Omental fat pad (tissue), 4 donors: ENCODE results near the gene HMGCLL1. TPM values are rescaled to one million over a fixed set of nuclear protein-coding genes. Genes with fewer than 3 reads are reported as not detected.

Source experiments
- ATAC-seq: fragments of 150-250 bp; one replicate; pipeline ENCODE4 v1.9.1; 2016; ENCODE audit warnings: mild to moderate bottlenecking, moderate library complexity; ENCODE audit not compliant: low FRiP score
- DNase-seq: peaks from one replicate; pipeline ENCODE4 v3.0.0-alpha.2; 2019; ENCODE audit warnings: low spot score
- total RNA-seq, 4 donors: library from RNA; depleted of rRNA; stranded (reverse); fragments of >200 nt; gene quantifications; one replicate each; pipeline ENCODE4 v1.1.0, GENCODE V29; 2016
- TF ChIP-seq, protein P1 (sequence below), 3 donors: fragments of 450-650 bp; IDR thresholded peaks; one replicate each; pipeline ENCODE4 v1.5.1; 2016 to 2017; ENCODE audit warnings: antibody characterized with exemption in 3 of 3, mild to moderate bottlenecking in 3 of 3, moderate library complexity in 2 of 3

HMGCLL1 gene
- total RNA-seq, 4 donors from 2014 or later = 0.82 to 4.1 (median 1.2) TPM

DNA sequence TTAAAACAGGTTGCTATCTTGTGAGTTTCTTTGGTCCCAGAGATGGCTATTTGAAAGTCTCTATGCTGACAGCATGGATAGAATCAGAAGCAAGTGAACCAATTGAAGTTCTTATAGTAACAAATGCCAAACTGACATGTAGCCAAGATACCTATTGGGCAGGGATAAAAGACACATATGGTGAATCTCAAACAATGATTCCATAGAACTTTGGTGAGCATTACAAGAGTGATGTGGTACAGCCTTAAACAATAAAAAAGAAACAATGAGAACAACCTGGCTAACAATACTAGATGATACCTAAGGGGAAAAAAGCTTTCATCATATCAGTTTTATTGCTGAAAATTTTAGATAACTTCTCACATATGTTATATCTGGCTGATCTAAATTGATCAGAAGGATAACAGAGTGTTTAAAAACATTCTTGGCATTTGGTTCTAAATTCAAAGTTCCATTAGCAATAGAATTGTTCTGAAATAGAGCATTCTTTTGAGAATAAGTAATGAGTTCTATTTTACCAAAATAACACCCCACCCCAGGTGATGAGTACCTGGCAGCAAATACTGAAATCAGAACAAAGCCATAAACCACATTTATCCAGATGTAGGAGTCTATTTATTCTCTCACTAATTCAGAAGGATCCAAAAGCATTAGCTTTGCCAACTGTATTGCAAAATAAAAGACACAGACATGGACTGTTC is 5.8 kb upstream of the HMGCLL1 start:
- no peak for DNase-seq
- no peak for ATAC-seq
- TF ChIP-seq, protein P1, sequence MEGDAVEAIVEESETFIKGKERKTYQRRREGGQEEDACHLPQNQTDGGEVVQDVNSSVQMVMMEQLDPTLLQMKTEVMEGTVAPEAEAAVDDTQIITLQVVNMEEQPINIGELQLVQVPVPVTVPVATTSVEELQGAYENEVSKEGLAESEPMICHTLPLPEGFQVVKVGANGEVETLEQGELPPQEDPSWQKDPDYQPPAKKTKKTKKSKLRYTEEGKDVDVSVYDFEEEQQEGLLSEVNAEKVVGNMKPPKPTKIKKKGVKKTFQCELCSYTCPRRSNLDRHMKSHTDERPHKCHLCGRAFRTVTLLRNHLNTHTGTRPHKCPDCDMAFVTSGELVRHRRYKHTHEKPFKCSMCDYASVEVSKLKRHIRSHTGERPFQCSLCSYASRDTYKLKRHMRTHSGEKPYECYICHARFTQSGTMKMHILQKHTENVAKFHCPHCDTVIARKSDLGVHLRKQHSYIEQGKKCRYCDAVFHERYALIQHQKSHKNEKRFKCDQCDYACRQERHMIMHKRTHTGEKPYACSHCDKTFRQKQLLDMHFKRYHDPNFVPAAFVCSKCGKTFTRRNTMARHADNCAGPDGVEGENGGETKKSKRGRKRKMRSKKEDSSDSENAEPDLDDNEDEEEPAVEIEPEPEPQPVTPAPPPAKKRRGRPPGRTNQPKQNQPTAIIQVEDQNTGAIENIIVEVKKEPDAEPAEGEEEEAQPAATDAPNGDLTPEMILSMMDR (IDR thresholded peaks at IDR 0.05) = no peak

DNA sequence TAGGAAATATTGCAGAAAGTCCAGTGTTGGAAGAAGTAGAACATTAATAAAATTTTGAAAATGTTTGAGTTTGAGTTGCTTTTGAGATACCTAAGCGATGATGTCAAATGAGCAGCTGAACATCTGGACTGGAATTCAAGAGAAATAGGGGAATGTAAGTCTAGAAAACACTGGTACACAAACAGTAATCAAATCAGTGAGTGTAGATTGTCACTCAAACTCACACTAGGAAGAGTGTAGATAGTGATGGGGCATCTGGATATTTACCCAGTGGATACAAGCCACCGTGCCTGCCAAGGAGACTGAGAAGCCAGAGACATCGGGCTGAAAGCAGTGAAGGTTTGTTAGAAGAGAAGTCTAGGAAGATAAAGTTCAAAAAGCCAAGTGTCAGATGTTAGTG is 2.2 kb downstream of the HMGCLL1 start:
- ATAC-seq (no peak), DNase-seq (no peak)
- TF ChIP-seq, protein P1 (IDR thresholded peaks at IDR 0.05) = no peak

DNA sequence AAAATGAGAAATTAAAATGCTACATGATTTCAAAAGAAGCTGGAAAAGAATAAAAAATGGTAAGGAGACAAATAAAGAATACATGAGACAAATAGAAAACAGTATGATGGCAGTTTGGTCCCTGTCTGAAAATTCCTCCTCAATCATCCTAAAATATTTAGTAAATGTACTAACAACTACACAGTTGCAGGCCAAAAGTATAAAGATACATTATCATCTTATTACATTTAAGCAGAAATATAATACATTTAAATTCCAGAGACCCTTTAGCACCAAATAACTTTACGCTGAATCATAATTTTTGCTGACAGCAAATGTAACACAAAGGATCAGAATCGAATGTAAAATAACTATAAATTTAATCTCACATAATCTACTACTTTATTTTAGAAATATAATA is 4.4 kb downstream of the HMGCLL1 start:
- DNase-seq (no peak), ATAC-seq (no peak)
- TF ChIP-seq, protein P1 (IDR thresholded peaks at IDR 0.05) = no peak

DNA sequence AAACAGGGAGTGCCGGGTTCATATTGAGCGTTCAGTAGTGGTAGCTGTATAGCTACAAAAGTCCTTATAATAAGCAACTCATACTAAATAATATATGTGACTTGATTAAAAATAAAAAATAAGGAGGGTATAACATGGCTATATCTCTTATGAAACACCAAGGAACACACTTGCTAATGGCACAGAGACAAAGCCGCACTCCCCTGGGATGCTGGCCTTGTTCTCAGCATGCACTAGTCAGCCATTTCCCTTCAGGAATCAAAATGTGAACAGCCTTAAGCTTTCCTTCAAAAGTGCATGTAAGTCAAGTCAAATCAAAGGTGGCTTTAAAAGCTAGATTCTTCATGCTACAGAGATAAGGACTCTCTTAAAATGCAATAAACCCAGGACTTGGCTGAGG is 9.4 kb downstream of the HMGCLL1 start:
- ATAC-seq (no peak), DNase-seq (no peak)
- TF ChIP-seq, protein P1 (IDR thresholded peaks at IDR 0.05) = no peak

DNA sequence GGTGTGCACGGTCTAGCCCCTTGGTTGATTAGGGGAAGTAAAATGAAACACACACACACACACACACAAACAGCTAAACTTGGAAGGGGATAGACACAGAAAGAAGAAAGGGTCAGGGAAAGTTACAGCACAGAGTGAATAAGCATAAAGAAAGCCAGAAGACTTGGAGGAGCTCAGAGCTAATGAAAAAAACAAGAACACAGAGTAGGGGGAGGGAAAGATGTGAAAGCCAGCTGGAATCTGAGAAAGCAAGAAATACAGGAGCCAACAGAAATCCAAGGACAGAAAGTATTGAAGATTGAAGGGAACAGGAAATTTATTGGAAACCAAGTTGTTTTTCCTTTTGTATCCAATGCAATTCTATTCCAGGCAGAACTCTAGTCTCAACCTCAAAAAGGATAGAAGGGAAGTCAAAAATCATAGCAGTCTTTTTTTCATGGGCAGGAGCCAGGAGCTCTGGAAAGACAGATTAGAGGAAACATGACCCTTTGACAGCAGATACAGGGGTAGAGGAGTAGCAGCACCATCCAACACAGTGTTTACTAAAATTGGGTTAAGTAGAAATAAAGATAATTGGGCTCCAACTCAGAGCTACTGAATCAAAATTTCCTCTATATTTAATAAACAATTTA is 10.1 kb downstream of the HMGCLL1 start:
- ATAC-seq = no peak

DNA sequence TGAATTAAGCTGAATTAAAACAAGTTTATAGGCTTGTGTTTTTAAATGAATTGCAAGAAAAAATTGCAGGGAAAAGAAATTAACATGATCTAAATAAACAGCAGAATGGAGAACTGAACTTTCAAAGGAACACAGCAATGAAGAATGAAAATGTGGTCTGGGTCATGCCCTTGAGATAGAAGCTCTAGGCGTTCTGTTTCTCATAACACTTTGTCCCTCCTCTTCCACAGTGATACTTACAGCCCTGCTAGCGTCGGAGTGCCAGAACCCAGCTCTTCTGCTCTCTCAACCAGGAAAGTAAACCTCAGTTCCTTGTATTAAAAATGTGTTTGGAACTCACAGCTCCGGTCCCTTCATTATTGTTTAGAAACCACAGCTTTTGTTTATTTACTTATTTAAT is 11.4 kb downstream of the HMGCLL1 start:
- ATAC-seq = no peak
- no peak for DNase-seq
- TF ChIP-seq, protein P1 (IDR thresholded peaks at IDR 0.05) = no peak

More for the DNA sequence above, 10.1 kb downstream of the HMGCLL1 start:
- DNase-seq = no peak
- TF ChIP-seq, protein P1 (IDR thresholded peaks at IDR 0.05) = no peak
